GM18507 (cell line): ENCODE measurements around the gene AGAP5.
"Not testable (repeated sequence)": the region's sequence is repeated elsewhere in the genome, so short reads cannot be mapped to it uniquely, and the experiment has no call there.

Experiments used
- DNase-seq: peaks from one replicate; pipeline ENCODE4 v3.0.0; 2011; ENCODE audit warnings: low read depth; ENCODE audit not compliant: insufficient read length; ENCODE audit errors: extremely low spot score
- FAIRE-seq: peaks from 2 replicates; lab custom pipeline; 2011; peaks lifted over from hg19 to GRCh38; lab: Jason Lieb, UNC

Gene AGAP5

GRCh38 chr10:73664156-73665040 lies 33.5 kb downstream of the AGAP5 start:
- DNase-seq, FAIRE-seq: not testable (repeated sequence)

GRCh38 chr10:73663621-73664020 lies 34.3 kb downstream of the AGAP5 start:
- DNase-seq, FAIRE-seq: not testable (repeated sequence)

- FAIRE-seq, DNase-seq: not testable (repeated sequence)
Measured at GRCh38 chr10:73662705-73663104, 35.2 kb downstream of the AGAP5 start.

GRCh38 chr10:73655990-73656298 lies 42.0 kb downstream of the AGAP5 start, which contains the start of gene SYNPO2L:
SYNPO2L (minus strand) TSS chr10:73656029; CDS start chr10:73655922, 107 bp downstream.
- DNase-seq, result no peak

GRCh38 chr10:73655257-73655989 lies 42.5 kb downstream of the AGAP5 start:
- FAIRE-seq (peak; percentile 44), DNase-seq (no peak)

More at GRCh38 chr10:73655990-73656298, 42.0 kb downstream of the AGAP5 start, which contains the start of gene SYNPO2L:
- no peak for FAIRE-seq

- DNase-seq, result no peak
Measured at GRCh38 chr10:73653701-73654100, 44.2 kb downstream of the AGAP5 start.

GRCh38 chr10:73653195-73653594 lies 44.7 kb downstream of the AGAP5 start:
- no peak for DNase-seq
- FAIRE-seq, result no peak

More at GRCh38 chr10:73653701-73654100, 44.2 kb downstream of the AGAP5 start:
- FAIRE-seq, result no peak

- FAIRE-seq (peak; percentile 21), DNase-seq (no peak)
Measured at GRCh38 chr10:73650537-73651331, 47.2 kb downstream of the AGAP5 start.

- FAIRE-seq (no peak), DNase-seq (no peak)
Measured at GRCh38 chr10:73649876-73650536, 47.9 kb downstream of the AGAP5 start.

GRCh38 chr10:73648975-73649829 lies 48.7 kb downstream of the AGAP5 start:
- DNase-seq (no peak), FAIRE-seq (no peak)

- no peak for FAIRE-seq
- no peak for DNase-seq
Measured at GRCh38 chr10:73647875-73648651, 49.8 kb downstream of the AGAP5 start.

- FAIRE-seq, result no peak
- no peak for DNase-seq
Measured at GRCh38 chr10:73647211-73647874, 50.6 kb downstream of the AGAP5 start.

- no peak for DNase-seq
- no peak for FAIRE-seq
Measured at GRCh38 chr10:73646598-73647041, 51.3 kb downstream of the AGAP5 start.

GRCh38 chr10:73645251-73645650 lies 52.7 kb downstream of the AGAP5 start:
- FAIRE-seq (no peak), DNase-seq (no peak)

- DNase-seq (no peak), FAIRE-seq (no peak)
Measured at GRCh38 chr10:73644767-73645166, 53.1 kb downstream of the AGAP5 start.

- DNase-seq (peak; percentile 51), FAIRE-seq (peak; percentile 81)
Measured at GRCh38 chr10:73644015-73644743, 53.7 kb downstream of the AGAP5 start.
